Measurements from ENCODE around the gene XK.

DNA sequence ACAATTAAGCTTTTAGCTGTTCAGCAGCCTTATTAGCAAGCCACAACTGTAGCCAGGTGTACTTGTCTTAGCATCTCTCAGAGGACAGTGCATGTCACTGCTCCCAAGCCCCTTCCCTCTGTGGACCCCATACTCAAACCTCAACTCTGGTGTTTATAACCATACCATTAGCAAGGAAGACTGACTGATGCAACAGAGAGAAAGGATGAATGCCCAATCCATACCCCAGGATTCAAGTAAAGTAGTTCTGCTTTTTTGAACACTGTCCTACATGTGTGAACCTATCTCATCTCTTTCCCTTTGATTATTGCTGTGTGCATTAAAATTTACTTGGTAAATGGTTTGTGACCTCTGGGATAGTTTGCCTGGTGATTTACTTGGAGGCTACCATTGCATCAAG, 71.5 kb downstream of the XK start:
- TF ChIP-seq RCOR1 (IDR thresholded peaks at IDR 0.05; ENCODE audit: insufficient replicate concordance, low read length) (no peak), SMC3 (IDR thresholded peaks at IDR 0.05; ENCODE audit: low read depth, low read length) (no peak), POLR2A (IDR thresholded peaks at IDR 0.05; ENCODE audit: low read depth, low read length) (no peak), CEBPB (IDR thresholded peaks at IDR 0.05; ENCODE audit: low read depth, low read length) (no peak), RAD21 (IDR thresholded peaks at IDR 0.05; ENCODE audit: low read length) (no peak), MAFK (IDR thresholded peaks at IDR 0.05; ENCODE audit: low read depth, low read length) (no peak), CHD1 (IDR thresholded peaks at IDR 0.05; ENCODE audit: low read depth, low read length) (no peak), MXI1 (IDR thresholded peaks at IDR 0.05; ENCODE audit: borderline replicate concordance, low read depth, low read length) (no peak), BHLHE40 (IDR thresholded peaks at IDR 0.05; ENCODE audit: low read depth, low read length) (no peak), RFX5 (IDR thresholded peaks at IDR 0.05; ENCODE audit: low read depth, low read length) (no peak), MAZ (IDR thresholded peaks at IDR 0.05; ENCODE audit: borderline replicate concordance, low read depth, low read length) (no peak)
- TF ChIP-seq, protein P1, sequence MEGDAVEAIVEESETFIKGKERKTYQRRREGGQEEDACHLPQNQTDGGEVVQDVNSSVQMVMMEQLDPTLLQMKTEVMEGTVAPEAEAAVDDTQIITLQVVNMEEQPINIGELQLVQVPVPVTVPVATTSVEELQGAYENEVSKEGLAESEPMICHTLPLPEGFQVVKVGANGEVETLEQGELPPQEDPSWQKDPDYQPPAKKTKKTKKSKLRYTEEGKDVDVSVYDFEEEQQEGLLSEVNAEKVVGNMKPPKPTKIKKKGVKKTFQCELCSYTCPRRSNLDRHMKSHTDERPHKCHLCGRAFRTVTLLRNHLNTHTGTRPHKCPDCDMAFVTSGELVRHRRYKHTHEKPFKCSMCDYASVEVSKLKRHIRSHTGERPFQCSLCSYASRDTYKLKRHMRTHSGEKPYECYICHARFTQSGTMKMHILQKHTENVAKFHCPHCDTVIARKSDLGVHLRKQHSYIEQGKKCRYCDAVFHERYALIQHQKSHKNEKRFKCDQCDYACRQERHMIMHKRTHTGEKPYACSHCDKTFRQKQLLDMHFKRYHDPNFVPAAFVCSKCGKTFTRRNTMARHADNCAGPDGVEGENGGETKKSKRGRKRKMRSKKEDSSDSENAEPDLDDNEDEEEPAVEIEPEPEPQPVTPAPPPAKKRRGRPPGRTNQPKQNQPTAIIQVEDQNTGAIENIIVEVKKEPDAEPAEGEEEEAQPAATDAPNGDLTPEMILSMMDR (conservative IDR thresholded peaks at IDR 0.05; ENCODE audit: low read depth, low read length), result no peak
- TF ChIP-seq, protein P2, sequence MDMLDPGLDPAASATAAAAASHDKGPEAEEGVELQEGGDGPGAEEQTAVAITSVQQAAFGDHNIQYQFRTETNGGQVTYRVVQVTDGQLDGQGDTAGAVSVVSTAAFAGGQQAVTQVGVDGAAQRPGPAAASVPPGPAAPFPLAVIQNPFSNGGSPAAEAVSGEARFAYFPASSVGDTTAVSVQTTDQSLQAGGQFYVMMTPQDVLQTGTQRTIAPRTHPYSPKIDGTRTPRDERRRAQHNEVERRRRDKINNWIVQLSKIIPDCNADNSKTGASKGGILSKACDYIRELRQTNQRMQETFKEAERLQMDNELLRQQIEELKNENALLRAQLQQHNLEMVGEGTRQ (IDR thresholded peaks at IDR 0.05; ENCODE audit: low read depth, low read length), result no peak
